Measurements from ENCODE around the gene KAT14.

GRCh38 chr20:18154342-18154741 lies 16.7 kb downstream of the KAT14 start:
- TF ChIP-seq EP300 (IDR thresholded peaks at IDR 0.05) (no peak), CTCF (IDR thresholded peaks at IDR 0.05) (no peak), POLR2A (IDR thresholded peaks at IDR 0.05) (no peak)
